Superior temporal gyrus (tissue), 1 donor: ENCODE results near the gene BORCS6.

Experiments used
- DNase-seq: peaks from one replicate; pipeline ENCODE4 v3.0.0-alpha.2; 2016; ENCODE audit errors: extremely low spot score

BORCS6 gene

DNA sequence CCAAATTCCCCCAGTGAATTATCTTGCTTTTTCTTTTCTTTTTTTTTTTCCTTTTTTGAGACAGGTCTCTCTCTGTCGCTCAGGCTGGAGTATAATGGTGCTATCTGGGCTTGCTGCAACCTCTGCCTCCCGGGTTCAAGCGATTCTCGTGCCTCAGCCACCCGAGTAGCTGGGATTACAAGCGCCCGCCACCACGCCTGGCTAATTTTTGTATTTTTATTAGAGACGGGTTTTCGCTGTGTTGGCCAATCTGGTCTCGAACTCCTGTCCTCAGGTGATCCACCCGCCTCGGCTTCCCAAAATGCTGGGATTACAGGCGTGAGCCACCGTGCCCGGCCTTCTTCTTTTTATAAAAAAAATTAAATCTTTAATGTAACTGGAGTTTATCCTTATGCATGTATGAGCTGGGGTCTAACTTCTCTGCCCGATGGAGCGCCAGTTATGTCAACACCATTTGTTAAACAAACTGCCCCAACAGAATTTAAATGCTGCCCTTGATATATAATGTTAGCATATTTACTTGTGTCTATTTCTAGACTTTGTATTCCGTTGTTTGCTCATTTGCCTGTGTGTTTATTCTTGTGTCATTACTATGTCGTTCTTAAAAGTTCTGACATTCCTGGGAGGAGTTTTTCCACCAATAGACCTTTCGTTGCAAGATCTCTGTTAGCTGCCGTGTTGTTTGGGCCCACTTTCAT lies 20.9 kb upstream of the BORCS6 start:
- no peak for DNase-seq

DNA sequence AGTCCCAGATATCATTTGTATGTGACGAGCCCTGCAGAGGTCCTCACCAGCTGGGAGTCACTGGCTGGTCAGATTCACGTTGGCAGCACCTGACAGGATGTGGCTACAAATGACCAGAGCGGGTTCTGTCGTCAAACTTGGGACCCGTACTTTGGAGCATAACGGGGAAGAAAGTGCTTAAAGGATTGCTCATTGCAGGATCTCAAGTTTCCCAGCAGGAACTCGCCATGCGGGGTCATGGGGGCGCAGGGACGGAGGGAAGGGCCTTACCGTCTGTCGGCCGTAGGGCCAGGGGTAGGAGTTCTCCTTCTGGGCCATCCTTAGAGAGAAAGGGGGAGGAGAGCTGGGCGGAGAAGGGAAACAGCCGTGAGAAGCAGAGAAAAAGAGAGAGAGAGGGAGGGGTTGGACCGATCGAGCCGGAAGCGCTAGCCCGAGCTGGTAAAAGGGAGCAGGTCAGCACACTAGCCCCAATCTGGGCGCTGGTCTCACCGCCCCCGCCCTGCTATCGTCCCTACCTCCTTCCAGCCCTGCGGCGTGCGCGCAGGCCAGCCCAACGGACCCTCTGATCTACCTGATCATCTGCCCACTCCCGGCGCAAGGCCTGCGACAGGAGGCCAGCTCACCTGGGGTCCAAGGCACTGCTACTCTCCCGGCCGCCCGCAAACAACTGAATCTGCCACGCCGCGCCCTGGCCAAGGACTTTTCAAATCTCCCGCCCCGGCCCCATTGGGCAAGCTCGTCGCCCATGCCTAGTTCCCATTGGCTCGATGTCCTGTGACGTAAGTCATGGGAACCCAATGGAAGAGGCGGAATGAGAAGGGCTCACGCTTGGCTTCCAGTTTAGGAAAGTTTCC lies 20.2 kb upstream of the BORCS6 start, which contains the start of gene AURKB:
AURKB (minus strand) TSS at position 669 of the 854 bp plus-strand sequence; CDS start at position 318, 351 bp downstream.
- DNase-seq: peak; percentile 97

DNA sequence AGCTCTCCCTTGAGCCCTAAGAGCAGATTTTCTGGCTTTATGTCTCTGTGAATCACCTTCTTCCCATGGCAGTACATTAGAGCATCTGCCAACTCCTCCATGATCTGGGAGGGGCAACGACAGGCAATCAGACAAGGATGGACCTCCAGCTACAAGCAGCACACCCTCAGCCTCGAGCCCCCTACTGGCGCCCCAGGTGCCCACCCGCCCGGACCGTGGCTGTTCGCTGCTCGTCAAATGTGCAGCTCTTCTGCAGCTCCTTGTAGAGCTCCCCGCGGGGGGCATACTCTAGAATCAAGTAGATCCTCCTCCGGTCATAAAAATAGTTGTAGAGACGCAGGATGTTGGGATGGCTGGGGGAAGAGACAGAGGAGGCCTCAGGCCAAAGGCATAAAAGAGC lies 16.6 kb upstream of the BORCS6 start:
- no peak for DNase-seq

DNA sequence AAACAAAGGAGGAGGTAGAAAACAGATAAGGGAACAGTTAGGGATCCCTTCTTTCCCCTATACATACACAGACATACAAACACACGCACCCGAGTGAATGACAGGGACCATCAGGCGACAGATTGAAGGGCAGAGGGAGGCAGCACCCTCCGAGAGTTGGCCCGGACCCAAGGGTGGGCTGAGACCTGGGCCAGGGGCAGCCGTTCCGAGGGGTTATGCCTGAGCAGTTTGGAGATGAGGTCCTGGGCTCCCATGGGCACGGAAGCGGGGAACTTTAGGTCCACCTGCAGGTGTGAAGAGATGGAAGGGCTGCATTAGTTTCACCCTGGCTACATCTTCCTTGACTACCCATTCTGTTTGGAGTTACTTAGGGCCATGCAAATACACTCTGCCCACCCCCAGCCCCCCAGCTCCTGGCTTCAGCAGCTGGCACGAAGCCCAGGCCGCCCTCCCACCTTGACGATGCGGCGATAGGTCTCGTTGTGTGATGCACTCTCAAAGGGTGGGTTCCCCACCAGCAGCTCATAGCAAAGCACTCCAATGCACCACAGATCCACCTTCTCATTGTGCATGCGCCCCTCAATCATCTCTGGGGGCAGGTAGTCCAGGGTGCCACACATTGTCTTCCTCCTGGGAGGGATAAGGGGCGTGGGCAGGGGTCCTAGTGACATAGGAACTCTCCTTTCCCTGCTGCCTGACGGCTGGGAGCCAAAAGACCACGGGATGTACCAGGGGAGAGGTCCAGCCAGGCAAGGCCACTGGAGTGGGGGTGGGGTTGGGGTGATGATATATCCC lies 15.0 kb upstream of the BORCS6 start:
- DNase-seq: no peak

DNA sequence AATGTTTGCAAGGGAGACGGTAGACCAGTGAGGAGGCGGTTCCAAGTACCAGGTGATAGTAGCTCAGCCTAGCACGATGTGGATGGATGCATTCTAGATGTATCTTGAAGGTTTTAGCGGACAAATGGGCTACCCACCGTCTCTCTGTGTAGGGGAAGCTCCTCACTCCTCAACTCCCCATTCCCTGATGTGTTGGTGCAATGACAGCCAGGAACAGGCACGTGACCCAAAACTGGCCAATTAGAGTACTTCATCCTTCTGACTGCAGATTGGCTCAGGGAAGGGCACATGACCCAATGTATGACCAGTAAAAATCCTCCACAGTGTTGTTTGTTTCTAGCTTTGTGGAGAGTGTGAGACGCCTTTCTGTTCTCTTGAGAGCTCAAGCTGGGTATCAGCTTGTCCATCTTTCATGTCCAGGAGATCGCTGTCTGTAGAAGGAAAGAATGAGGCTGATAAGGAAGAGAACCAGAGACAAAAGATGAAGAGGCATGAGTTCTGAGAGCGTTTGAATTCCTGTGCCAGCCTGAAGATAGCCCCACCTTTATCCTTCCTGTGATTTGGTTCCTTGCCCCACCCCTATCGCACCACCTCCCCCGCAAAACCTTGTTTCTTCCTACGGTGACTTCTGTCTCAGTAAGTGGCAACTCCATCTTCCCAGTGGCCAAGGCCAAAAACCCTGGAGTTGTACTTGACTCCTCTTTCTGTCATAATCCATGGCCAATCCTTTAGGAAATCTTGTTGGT lies 2.3 kb upstream of the BORCS6 start:
- DNase-seq: peak; percentile 100

DNA sequence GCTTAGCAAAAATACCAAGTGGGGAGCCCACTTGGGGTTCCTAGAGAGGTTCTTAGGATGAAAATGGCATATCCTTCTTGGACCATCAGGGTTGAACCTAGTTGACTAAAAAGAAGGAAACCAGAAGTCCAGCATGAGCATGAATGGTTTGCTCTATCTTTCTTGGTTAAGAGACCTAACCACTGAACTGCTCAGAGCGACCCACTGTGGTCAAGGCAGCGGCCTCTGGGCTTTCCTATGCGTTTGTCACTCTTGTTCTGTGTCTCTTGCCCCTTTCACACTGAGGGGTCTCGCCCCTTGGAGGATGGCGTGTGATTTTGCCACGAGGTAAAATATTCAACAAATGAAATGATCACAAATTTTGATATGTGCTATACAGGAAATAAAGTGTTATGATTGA lies 526 bp upstream of the BORCS6 start:
- no peak for DNase-seq

DNA sequence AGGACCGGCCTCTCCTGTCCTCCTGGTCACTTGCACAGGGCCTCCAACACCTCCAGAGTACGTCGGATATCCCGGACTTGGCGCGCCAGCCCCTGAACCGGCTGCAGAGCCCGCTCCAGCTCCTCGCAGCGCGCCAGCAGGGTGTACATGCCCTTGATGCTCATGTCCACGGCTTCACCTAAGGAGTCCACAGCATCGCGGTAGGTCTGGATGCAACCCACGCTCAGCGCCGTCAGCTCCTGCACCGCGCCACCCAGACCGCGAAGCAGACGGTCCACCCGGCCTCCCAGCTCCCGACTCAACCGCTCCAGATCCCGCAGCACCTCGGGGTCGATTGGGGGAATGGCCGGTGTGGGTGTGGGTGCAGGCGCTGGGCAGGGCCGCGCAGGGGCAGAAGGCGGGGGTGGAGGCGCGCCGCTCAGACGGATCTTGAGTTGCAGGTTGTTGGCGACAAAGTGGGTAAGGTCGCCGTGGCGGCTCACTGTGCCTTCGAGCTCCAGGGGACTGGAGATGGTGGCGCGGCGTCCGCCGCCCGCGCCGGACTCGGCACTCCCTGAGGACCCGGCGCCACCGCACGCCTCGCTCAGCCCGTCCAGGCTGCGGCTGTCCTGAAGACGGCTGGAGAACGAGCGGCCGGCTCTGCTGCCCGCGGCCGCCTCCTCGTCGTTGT lies 804 bp downstream of the BORCS6 start:
- DNase-seq: no peak

DNA sequence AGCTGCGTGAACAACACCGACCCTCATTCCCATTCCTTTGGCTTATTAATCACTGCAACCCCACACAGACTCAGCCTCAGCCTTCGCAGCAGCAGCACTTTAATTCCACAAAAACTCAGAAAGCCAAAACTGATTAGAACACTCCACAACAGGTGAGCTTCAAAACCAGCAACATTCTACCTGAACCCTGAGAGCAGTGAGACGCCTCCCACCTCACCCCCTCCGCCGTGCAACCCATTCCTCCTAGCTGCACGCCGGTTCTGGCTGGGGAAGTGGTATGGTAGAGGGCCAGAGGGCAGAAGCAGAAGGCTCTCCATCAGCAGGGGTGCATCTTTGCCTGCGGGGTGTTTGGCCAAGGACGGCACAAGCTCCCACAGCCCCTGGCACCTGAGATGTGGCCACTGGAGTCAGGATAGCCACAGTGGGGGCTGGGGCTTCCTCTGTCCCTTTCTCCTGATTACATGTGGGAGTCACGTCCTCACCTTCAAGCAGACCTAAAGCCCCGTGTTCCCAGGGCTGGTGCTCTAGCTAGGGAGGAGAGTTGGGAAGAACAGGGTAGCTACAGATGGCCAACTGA lies 1.6 kb downstream of the BORCS6 start:
- no peak for DNase-seq

DNA sequence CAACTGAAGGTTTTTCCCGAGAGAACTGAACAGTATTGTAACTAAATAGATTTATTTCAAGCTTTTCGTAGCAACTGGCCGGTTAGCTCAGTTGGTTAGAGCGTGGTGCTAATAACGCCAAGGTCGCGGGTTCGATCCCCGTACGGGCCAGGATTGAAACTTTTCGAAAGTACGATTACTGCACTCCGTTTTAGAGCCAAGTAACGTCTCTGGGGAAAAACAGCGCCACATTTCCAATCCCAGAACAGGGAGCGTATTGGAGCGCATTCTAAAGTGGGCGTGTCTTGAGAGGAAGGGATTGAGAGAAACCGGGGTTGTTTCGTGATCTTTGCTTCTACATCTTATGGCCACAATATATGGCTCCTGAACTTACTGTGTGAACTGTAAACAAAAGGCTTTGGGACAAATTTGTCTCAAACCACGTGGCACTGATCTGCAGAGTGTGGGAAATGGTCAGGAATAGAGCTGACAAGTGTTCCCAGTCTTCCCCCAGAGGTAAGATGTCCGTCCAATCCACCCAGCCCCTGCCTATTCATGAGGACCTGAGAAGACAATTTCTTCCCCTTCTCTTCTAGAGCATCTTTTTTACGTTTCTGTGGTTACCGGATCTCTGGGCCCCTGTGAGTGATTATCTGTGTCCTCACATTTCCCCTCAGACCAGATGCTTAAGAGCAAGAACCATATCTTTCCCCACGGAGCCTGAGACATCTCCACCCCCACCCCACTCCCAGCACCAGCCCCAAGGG lies 2.3 kb downstream of the BORCS6 start:
- DNase-seq: peak; percentile 97

DNA sequence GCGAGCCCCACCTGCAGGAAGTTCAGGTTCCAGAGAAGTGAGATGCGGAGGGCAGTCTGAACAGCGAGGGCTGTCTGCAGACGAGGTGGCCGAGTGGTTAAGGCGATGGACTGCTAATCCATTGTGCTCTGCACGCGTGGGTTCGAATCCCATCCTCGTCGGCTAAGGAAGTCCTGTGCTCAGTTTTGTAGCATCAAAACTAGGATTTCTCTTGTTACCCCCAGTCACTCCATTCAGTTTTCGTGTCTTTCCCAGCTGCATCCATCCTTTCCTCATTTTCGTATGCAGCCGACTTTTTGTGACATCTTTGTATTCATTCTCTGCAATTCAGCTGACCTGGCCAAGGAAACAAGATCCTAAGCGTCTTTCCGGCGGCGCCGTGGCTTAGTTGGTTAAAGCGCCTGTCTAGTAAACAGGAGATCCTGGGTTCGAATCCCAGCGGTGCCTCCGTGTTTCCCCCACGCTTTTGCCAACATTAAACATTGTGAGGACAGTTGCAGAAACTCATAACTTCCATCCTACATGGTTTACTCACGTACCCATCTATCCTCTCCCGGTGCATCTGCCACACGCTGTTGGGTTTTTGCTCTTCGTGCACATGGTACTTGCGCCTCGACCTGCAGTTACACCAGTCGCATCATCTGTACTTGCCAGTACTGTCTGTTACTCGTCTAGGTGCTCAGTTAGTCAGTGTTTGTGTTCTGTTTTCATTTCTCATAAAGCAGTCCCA lies 3.0 kb downstream of the BORCS6 start:
- peak; percentile 96 for DNase-seq

DNA sequence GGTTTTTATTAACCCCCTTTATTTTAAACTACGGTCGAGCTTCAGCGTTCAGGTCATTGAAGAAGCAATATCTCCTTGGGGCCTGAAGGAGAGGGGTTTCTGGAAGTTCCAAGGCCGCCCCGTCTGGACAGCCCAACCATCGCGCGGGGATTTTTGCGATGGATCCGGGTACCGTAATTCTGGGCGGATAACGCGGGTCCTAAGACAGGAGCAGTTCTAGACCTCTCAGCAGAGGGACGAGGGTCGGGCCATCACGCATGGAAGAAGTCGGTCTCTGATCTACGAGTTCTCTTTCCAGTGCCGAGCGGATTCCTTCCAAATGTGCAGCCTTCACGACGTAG lies 3.6 kb downstream of the BORCS6 start:
- no peak for DNase-seq

DNA sequence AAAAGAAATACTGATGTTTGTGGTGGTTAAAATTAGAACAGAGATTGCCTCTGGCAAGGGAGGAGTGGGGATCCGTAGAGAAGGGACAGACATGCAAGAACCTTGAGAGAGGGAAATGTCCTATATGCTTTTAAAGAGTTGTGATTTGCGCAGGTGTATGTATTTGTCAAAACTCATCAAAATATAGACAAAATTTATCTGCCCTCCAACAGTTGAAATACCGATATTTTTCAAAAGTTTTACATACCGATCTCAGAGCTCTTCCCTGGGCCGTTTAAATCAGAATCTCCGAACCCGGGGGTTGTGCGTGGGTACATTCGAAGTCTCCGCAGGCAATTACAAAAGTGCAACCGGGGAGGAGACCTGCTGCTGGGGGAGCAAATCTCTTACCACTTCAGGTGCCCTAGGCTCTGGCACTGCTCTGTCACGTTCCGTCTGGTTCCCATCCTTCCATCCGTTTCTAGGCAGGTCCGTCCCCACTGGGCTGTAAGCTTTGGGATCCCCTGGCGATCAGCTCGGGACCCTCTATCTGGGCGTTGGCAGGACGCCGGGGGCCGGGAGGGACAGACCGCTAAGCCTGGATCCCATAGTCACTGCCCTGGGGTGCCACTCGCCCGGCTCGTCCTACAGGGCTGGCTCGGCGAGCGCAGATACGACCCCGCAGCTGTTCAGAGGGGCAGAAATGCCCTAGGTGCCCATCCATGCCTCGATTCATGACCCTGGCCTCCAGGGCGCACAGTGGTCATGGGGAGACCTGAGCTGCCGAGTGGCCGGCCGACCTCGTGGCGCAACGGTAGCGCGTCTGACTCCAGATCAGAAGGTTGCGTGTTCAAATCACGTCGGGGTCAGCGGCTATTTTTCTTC lies 4.2 kb downstream of the BORCS6 start:
- peak; percentile 90 for DNase-seq

DNA sequence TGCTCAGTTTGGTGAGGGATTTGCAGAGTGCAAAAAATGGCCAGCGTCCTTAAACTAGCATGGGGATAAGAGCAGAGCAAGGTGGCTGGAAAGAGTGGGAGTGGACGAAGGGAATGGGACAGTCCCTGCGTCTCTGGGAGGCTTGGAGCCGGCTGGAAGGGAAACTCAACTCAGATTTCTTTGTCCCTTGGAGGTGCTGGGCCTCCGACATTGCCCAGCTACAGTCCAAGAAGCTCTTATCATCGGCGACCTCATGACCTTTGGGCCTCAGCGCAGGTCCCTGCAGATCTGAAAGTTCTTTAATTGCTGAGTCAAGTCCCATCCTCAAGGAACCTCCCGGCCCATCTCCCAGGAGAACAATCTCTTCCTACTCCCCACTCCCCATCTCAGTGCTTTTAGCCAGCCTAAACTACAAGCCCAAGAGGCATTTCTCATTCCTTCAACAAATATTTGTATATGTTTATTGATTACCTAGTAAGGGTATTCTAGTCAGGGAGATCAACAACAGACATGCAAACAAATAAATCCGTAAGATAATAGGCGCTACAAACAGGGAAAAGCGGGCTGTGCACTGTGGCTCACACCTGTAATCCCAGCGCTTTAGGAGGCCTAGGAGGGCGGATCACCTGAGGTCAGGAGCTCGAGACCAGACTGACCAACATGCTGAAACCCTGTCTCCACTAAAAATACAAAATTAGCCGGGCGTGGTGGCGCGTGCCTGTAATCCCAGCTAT lies 12.8 kb downstream of the BORCS6 start:
- no peak for DNase-seq

DNA sequence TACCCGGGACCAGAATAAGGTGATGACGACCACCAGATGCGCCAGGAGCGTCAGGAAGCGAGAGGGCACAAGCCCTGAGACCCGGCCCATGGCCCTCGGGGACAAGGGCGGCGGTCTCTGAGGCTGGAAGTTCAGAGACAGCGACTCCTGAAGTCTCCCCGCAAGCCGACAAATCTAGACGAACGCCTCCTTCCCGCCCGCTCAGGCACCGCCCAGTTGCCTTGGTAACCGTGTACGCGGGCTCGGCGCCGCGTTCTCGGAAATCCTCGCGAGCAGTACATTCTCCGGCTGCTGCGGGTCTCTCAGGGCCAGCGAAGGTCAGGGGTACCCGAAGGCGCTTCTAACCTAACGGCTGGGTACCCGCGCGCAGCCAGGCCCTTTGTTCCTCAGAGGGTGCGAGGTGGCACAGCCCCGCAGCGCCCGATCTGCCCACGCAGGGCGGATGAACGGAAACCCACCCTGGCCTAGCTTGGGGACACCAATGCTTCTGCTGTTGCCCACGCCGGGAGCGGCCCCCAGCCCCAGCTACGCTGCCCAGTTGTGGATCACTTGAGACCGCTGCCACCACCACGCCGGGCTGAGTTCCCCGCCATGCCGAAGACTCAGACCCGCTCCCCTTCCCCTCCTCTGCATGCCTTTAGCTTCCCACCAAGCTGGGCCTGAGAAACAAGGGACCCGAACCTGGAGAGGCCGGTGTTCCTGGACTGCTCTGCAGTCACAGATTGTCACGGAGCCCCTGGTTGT lies 13.6 kb downstream of the BORCS6 start, which contains the start of gene TMEM107:
TMEM107 (minus strand) TSS at position 184 of the 744 bp plus-strand sequence; CDS start at position 90, 94 bp downstream.
- peak; percentile 82 for DNase-seq

DNA sequence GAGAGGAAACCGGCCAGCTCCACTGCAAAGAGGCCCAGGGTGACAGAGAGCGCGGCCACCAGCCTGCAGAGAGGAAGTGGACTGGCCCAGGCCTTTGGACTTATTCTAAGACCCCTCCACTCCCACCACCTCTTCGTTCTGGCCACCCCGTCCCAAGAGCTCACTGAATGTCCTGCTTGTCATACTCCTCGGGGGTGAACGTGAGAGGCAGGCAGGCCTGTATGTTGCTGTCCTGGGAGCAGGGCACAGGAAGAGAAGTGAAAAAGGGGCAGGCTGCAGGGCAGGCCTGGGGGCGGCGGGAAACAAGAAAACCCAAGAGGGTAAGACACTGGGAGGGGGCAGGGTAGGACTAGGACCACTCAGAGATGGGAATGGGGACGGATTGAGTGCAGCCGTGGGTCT lies 14.2 kb downstream of the BORCS6 start:
- DNase-seq: no peak

DNA sequence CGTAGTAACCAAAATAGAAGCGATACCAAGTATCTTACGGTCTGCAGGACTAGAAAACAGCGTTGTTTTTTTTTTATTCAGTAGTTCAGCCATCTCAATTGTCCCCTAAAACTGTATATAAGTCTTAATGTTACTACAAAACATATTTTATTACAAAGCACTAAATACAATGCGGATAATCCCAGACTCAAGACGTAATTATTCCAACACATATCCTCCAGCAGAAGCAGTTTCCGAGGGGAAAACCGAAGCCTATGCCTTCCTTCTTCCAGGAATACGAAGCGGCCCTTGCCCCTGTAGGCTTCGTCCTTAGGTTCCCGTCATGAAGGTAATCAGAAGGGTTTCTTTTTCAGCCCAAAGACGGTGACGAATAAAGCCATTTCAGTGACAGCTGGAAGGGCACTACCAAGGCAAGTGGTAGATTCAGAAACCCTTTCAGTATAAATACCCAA lies 16.1 kb downstream of the BORCS6 start:
- DNase-seq: no peak
